B cell (primary cell): ENCODE data around the gene PAX1.

Experiments
- CTCF ChIP-seq: fragments of 200-600 bp; IDR thresholded peaks from one replicate; pipeline ENCODE4 v1.8.0; 2022; ENCODE audit warnings: antibody characterized with exemption, mild to moderate bottlenecking
- EZH2 ChIP-seq: IDR thresholded peaks from 2 replicates; pipeline ENCODE4 v1.6.1; 2012; ENCODE audit warnings: borderline replicate concordance, low read depth, mild to moderate bottlenecking, moderate library complexity, low read length; ENCODE audit not compliant: insufficient read depth, poor library complexity, severe bottlenecking

- no peak for TF ChIP-seq EZH2
- TF ChIP-seq CTCF, result no peak
Observed at GRCh38 chr20:21762646-21763045, 57.2 kb downstream of the PAX1 start.
